Upper lobe of left lung (tissue), 6 donors: ENCODE measurements around the gene NTSR1. TPM values are rescaled to one million over a fixed set of nuclear protein-coding genes. Genes with fewer than 3 reads are reported as not detected.

Source experiments
- ATAC-seq, 2 donors: fragments of 200-7000 bp; cut with Tn5 transposase; one replicate each; pipeline ENCODE4 v1.9.1; 2022; ENCODE audit warnings: mild to moderate bottlenecking in 2 of 2, moderate library complexity in 2 of 2; ENCODE audit not compliant: low FRiP score in 2 of 2
- DNase-seq, 2 donors: peaks; one replicate each; pipeline ENCODE4 v3.0.0-alpha.2; 2019 to 2020
- H3K27ac ChIP-seq, 4 donors: fragments of 200-600 bp; sonication (generic); one replicate each; pipeline ENCODE4 v1.5.1; 2016 to 2019
- H3K27me3 ChIP-seq, 4 donors: fragments of 200-600 bp; sonication (generic); one replicate each; pipeline ENCODE4 v1.5.1; 2017 to 2019
- H3K36me3 ChIP-seq, 4 donors: fragments of 200-600 bp; sonication (generic); one replicate each; pipeline ENCODE4 v1.5.1; 2016 to 2019
- H3K4me1 ChIP-seq, 4 donors: fragments of 200-600 bp; sonication (generic); one replicate each; pipeline ENCODE4 v1.5.1; 2018 to 2019
- H3K4me3 ChIP-seq, 4 donors: fragments of 200-600 bp; sonication (generic); one replicate each; pipeline ENCODE4 v1.5.1; 2017 to 2019; ENCODE audit warnings: mild to moderate bottlenecking in 2 of 4, moderate library complexity in 1 of 4
- H3K9me3 ChIP-seq, 4 donors: fragments of 200-600 bp; sonication (generic); one replicate each; pipeline ENCODE4 v1.5.1; 2018 to 2019
- EP300 ChIP-seq, 4 donors: sonication (generic); formaldehyde crosslinking; IDR thresholded peaks; one replicate each; pipeline ENCODE4 v1.5.1; 2017; ENCODE audit warnings: antibody characterized with exemption in 4 of 4, control low read depth in 2 of 4
- POLR2A ChIP-seq, 4 donors: fragments of 450-650 bp; IDR thresholded peaks; one replicate each; pipeline ENCODE4 v1.5.1; 2016 to 2017; ENCODE audit warnings: antibody characterized with exemption in 4 of 4, mild to moderate bottlenecking in 2 of 4
- POLR2AphosphoS5 ChIP-seq, 2 donors: sonication (generic); formaldehyde crosslinking; IDR thresholded peaks; one replicate each; pipeline ENCODE4 v1.5.1; 2017; ENCODE audit warnings: antibody characterized with exemption in 2 of 2
- WGBS, 2 donors: methylation state at CpG; one replicate each; pipeline ENCODE4 v1.1.5; 2017 to 2018; 5-methylcytosine and 5-hydroxymethylcytosine counted together
- total RNA-seq, 6 donors: library from RNA; depleted of rRNA in 4 of 6; stranded (reverse); fragments of >200 nt in 4 of 6; gene quantifications; one replicate each; pipeline versions ENCODE4 v1.1.0 to v1.2.1, GENCODE V29; 2016 to 2021
- TF ChIP-seq, protein P1 (sequence below), 6 experiments: fragments of 450-650 bp in 4 of 6; fragments of 200-600 bp in 2 of 6; sonication (generic) in 2 of 6; IDR thresholded peaks; one replicate each; pipeline ENCODE4 v1.5.1; 2016 to 2019; ENCODE audit warnings: antibody characterized with exemption in 6 of 6
- donor health status: DM: no; HTN: no; CAD: no; lungs with moderate emphysema.
- donor health status: DM: no; HTN: yes; CAD: no; lungs with severe emphysema.

The NTSR1 gene
- total RNA-seq, 6 donors from 2014 or later, result 0.20 to 1.4 (median 0.26) TPM; not detected in 1

DNA sequence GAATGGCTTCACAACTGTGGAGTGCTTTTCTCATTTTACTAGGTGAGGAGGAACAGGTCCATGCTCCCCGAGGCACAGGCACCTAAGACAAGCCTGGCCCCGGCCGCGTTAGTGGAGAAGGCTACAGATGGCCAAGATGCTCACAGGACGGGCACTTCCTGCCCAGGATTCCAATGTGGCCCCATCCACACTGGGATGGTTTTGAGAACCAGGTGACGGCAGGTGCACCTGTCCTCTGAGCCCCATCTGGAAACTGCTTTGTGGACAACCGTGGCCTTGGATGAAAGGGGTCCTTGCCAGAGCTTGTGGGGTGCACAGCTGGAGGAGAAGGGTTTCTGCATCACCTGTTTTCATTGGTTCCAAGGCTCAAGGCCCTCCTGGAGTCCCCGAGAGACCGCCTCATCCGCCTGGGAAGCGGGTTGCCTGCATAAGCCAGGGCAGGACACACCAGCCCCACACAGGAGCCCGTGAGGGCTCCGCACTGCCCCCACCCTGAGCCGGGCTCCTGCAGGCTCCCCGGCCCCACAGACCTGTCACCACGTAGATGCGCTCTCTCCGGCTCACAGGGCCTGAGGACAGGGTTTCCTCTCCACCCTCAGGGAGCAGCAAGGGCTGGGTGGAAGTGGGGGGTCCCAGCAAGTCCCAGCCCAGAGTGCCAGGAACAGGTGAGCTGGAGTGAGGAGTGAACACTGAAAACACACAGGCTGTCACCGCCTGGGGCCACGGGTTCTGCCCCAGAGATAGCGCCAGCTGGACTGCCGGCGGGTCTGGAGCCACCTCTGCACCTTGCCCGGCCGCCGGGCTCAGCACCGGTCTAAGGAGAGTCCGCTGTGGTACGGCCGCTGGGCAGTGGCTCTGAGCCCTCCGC, 18.3 kb downstream of the NTSR1 start:
- peak in 1 of 2 donors; percentile 24 for ATAC-seq
- Histone ChIP-seq H3K4me1 (peaks cover 0 to 4% (median 0%) of the 10 kb centered on the region in 4 donors), H3K27me3 (peaks cover 0 to 6% (median 0%) of the 10 kb centered on the region in 4 donors), H3K9me3 (peaks cover 0 to 3% (median under 1%) of the 10 kb centered on the region in 4 donors), H3K27ac (peak overlapping the region in 2 of 4 donors; percentile 27 to 46), H3K36me3 (no peaks in the 10 kb centered on the region), H3K4me3 (no peak overlapping the region)
- TF ChIP-seq, protein P1, sequence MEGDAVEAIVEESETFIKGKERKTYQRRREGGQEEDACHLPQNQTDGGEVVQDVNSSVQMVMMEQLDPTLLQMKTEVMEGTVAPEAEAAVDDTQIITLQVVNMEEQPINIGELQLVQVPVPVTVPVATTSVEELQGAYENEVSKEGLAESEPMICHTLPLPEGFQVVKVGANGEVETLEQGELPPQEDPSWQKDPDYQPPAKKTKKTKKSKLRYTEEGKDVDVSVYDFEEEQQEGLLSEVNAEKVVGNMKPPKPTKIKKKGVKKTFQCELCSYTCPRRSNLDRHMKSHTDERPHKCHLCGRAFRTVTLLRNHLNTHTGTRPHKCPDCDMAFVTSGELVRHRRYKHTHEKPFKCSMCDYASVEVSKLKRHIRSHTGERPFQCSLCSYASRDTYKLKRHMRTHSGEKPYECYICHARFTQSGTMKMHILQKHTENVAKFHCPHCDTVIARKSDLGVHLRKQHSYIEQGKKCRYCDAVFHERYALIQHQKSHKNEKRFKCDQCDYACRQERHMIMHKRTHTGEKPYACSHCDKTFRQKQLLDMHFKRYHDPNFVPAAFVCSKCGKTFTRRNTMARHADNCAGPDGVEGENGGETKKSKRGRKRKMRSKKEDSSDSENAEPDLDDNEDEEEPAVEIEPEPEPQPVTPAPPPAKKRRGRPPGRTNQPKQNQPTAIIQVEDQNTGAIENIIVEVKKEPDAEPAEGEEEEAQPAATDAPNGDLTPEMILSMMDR (IDR thresholded peaks at IDR 0.05), result no peak
- TF ChIP-seq POLR2AphosphoS5 (IDR thresholded peaks at IDR 0.05), result no peak
- TF ChIP-seq EP300 (IDR thresholded peaks at IDR 0.05), result no peak
- TF ChIP-seq POLR2A (IDR thresholded peaks at IDR 0.05), result no peak
- WGBS, 2 donors, result 78 to 81% methylated on average over 28 to 31 of the region's 31 CpGs
- DNase-seq, result peak in 1 of 2 donors; percentile 71

DNA sequence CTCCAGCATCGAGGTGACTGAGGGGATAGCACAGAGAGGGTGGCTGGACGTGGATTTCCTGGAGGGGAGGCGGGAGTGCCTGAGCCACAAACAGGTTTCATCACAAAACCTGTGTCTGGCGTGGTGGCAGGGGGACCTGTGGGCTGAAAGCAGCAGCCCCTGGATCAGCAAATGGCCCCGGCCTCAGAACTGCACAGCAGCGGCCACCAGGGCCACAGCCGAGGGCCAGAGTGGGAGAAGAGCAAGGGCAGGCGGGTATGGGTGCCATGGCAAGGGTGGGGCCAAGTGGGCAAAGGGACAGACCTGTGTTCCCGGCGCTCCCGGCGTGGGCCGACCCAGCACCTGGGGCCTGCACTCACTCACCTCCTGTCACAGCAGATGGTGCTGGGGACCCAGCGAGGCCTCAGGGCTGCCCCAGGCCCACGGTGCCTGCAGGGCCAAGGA, 19.0 kb downstream of the NTSR1 start:
- H3K27me3 ChIP-seq, result peaks cover 0 to 6% (median 0%) of the 10 kb centered on the region in 4 donors
- WGBS, 2 donors, result 80% methylated on average over 14 to 15 of the region's 15 CpGs
- peak; percentile 19 to 23 for ATAC-seq

DNA sequence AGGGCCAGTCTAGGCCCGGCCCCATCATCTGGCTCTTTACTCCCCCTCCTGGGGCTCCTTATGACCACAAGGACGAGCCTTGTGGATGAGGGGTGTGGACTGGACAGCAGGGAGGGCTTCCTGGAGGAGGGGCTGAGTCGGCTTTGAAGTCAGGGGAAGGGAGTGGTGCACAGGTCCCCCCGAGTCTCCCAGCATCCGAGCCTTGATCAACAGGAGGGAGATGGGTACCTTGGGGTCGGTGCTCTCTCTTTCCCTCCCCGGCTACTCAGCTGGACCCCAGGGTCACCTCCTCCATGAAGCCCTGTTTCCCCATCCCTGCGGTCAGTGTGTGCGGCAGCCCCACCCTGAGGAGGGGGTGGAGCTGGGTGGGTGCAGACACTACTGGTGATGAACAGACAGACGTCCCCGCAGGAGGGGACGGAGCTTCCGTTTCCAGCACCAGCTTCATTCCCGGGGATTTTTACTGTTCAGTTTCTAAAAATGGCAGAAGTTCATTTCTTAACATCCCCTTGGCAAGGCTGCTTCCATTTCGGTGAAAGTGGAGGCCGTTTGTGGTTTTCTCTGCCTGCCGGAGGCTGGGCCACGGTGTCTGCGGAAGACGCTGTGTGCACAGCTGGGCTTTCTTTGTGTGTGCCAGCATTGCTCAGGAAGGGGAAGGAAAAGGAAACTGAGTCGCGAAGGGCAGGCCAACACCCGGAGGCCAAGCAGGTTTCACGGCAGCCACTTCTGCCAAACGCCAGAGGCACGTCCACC, 19.6 kb downstream of the NTSR1 start:
- WGBS, 2 donors, result 45 to 62% methylated on average over 17 to 22 of the region's 26 CpGs
- Histone ChIP-seq H3K36me3 (no peaks in the 10 kb centered on the region), H3K27ac (peak overlapping the region in 3 of 4 donors; percentile 40 to 71 (median 46)), H3K4me1 (peaks cover 0 to 4% (median 0%) of the 10 kb centered on the region in 4 donors), H3K4me3 (peak overlapping the region in 1 of 4 donors; percentile 0), H3K9me3 (no peaks in the 10 kb centered on the region), H3K27me3 (peaks cover 0 to 6% (median 0%) of the 10 kb centered on the region in 4 donors)
- ATAC-seq, result peak in 1 of 2 donors; percentile 43
- DNase-seq, result no peak
- TF ChIP-seq POLR2A (IDR thresholded peaks at IDR 0.05) (no peak), POLR2AphosphoS5 (IDR thresholded peaks at IDR 0.05) (no peak), EP300 (IDR thresholded peaks at IDR 0.05) (no peak)
- TF ChIP-seq, protein P1 (IDR thresholded peaks at IDR 0.05), result no peak

More for the DNA sequence above, 19.0 kb downstream of the NTSR1 start:
- no peaks in the 10 kb centered on the region for H3K36me3 ChIP-seq
- peak overlapping the region in 2 of 4 donors; percentile 27 to 46 for H3K27ac ChIP-seq
- no peak for TF ChIP-seq EP300 (IDR thresholded peaks at IDR 0.05)
- TF ChIP-seq, protein P1 (IDR thresholded peaks at IDR 0.05), result no peak
- TF ChIP-seq POLR2AphosphoS5 (IDR thresholded peaks at IDR 0.05), result no peak
- no peak for TF ChIP-seq POLR2A (IDR thresholded peaks at IDR 0.05)
- peak in 1 of 2 donors; percentile 70 for DNase-seq
- no peak overlapping the region for H3K4me3 ChIP-seq
- H3K4me1 ChIP-seq, result peaks cover 0 to 4% (median 0%) of the 10 kb centered on the region in 4 donors
- H3K9me3 ChIP-seq, result no peaks in the 10 kb centered on the region

DNA sequence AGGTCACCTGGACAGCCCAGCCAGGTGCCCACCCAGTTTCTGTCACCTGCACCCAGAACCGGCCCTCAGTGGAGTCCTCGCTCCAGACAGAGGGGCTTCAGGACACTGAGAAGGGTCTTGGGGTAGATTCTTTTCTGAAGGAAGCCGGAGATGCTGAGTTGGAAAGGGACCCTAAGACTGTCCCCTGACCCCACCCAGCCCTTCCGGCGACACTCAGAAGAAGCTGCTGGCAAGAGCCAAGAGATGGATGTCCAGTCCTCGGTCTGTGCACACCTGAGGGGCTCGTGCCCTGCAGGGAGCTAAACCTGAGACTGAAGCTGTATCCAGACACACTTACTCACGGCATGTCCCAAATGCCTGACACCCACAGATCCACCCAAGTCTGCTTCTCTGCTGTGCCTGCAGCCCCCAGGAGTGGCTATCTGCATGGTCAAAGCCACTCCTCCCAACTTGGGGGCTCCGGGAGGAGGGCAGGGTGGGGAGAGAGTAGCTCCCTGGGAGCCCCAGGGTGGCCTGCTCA, 20.2 kb downstream of the NTSR1 start:
- Histone ChIP-seq H3K27ac (peak overlapping the region in 3 of 4 donors; percentile 30 to 71 (median 40)), H3K4me1 (no peaks in the 10 kb centered on the region), H3K4me3 (peak overlapping the region in 1 of 4 donors; percentile 0), H3K36me3 (no peaks in the 10 kb centered on the region), H3K9me3 (no peaks in the 10 kb centered on the region), H3K27me3 (peaks cover 0 to 6% (median 0%) of the 10 kb centered on the region in 4 donors)
- no peak for ATAC-seq
- WGBS, 2 donors, result 76 to 78% methylated on average over 1 to 9 of the region's 9 CpGs
- TF ChIP-seq, protein P1 (IDR thresholded peaks at IDR 0.05), result no peak
- no peak for TF ChIP-seq POLR2AphosphoS5 (IDR thresholded peaks at IDR 0.05)
- no peak for TF ChIP-seq POLR2A (IDR thresholded peaks at IDR 0.05)
- no peak for TF ChIP-seq EP300 (IDR thresholded peaks at IDR 0.05)
- DNase-seq, result no peak
